ENCODE measurements around the gene PURA.

PURA gene

GRCh38 chr5:140113699-140114263 lies at the start of gene PURA:
Gene PURA (plus strand): TSS chr5:140114109. CDS start chr5:140114182, 73 bp downstream.
- DNase-seq: peak; percentile 96

- DNase-seq: no peak
These were observed 41.1 kb upstream of the PURA start for GRCh38 chr5:140072812-140073211.

- no peak for DNase-seq
These were observed 40.6 kb upstream of the PURA start for GRCh38 chr5:140073296-140073695.

- no peak for DNase-seq
These were observed 38.5 kb upstream of the PURA start for GRCh38 chr5:140075371-140075770.

GRCh38 chr5:140076142-140076541 lies 37.8 kb upstream of the PURA start:
- DNase-seq: no peak

- DNase-seq: no peak
These were observed 37.1 kb upstream of the PURA start for GRCh38 chr5:140076788-140077187.

- no peak for DNase-seq
These were observed 30.8 kb upstream of the PURA start for GRCh38 chr5:140083120-140083519.

GRCh38 chr5:140083650-140084049 lies 30.3 kb upstream of the PURA start:
- DNase-seq: no peak

GRCh38 chr5:140084541-140084940 lies 29.4 kb upstream of the PURA start:
- no peak for DNase-seq

GRCh38 chr5:140090251-140090650 lies 23.7 kb upstream of the PURA start:
- no peak for DNase-seq

GRCh38 chr5:140093179-140093578 lies 20.7 kb upstream of the PURA start:
- DNase-seq: no peak

- no peak for DNase-seq
These were observed 20.0 kb upstream of the PURA start for GRCh38 chr5:140093866-140094265.

- no peak for DNase-seq
These were observed 19.0 kb upstream of the PURA start for GRCh38 chr5:140094889-140095288.

- DNase-seq: no peak
These were observed 12.7 kb upstream of the PURA start for GRCh38 chr5:140101179-140101578.

GRCh38 chr5:140103154-140103553 lies 10.8 kb upstream of the PURA start:
- DNase-seq: no peak

- DNase-seq: no peak
These were observed 9.8 kb upstream of the PURA start for GRCh38 chr5:140104100-140104499.

GRCh38 chr5:140106101-140106500 lies 7.8 kb upstream of the PURA start:
- DNase-seq: no peak

- DNase-seq: no peak
These were observed 7.1 kb upstream of the PURA start for GRCh38 chr5:140106805-140107311.

GRCh38 chr5:140107312-140108092 lies 6.4 kb upstream of the PURA start:
- peak; percentile 93 for DNase-seq

GRCh38 chr5:140108093-140109017 lies 5.6 kb upstream of the PURA start:
- peak; percentile 25 for DNase-seq

GRCh38 chr5:140109018-140109758 lies 4.7 kb upstream of the PURA start:
- DNase-seq: no peak
